ENCODE measurements around the gene ADGRA3.

DNA sequence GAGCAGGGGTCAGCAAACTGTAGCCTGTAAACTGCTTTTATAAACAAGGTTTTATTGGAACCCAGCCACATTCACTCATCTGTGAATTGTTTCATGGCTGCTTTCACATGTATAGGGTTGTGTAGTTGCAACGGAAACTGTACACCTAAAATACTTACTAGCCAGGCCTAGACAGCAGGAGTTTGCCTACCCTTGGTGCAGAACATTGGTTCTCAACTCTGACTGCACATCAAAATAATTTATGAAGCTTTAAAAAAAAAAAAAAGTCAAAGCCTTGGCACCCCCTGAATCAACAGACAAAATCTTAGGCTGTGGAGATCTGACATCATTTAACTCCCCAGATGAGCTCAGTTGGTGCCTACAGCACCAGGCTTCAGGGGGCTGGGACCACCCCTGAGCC, 27.8 kb downstream of the ADGRA3 start:
- no peak for TF ChIP-seq TCF12 (IDR thresholded peaks at IDR 0.05)
- no peak for TF ChIP-seq RXRA (IDR thresholded peaks at IDR 0.05; ENCODE audit: borderline replicate concordance, low read depth)
- no peak for TF ChIP-seq TAF1 (IDR thresholded peaks at IDR 0.05; ENCODE audit: borderline replicate concordance, low read depth, low read length)
- TF ChIP-seq GABPA (IDR thresholded peaks at IDR 0.05; ENCODE audit: low read depth), result no peak
- TF ChIP-seq POLR2AphosphoS5 (IDR thresholded peaks at IDR 0.05; ENCODE audit: low read depth, low read length), result no peak
- TF ChIP-seq SIN3A (IDR thresholded peaks at IDR 0.05; ENCODE audit: borderline replicate concordance, low read depth, low read length), result no peak
